ENCODE results near the gene ERVH48-1. TPM values are rescaled to one million over a fixed set of nuclear protein-coding genes. Genes with fewer than 3 reads are reported as not detected.
A peak's percentile ranks its signal among the peaks of the same experiment; 100 is the strongest.
"Not testable (repeated sequence)": the region's sequence is repeated elsewhere in the genome, so short reads cannot be mapped to it uniquely, and the experiment has no call there.

The ERVH48-1 gene
- total RNA-seq, 1 experiment from 2014 or later: not detected

GRCh38 chr21:42924433-42924751 is 1.0 kb downstream of the ERVH48-1 start:
- Histone ChIP-seq H3K4me3 (no peak overlapping the region), H3K9me3 (no peaks in the 10 kb centered on the region), H3K36me3 (no peaks in the 10 kb centered on the region), H3K27me3 (no peaks in the 10 kb centered on the region)
- DNase-seq: no peak

DNA sequence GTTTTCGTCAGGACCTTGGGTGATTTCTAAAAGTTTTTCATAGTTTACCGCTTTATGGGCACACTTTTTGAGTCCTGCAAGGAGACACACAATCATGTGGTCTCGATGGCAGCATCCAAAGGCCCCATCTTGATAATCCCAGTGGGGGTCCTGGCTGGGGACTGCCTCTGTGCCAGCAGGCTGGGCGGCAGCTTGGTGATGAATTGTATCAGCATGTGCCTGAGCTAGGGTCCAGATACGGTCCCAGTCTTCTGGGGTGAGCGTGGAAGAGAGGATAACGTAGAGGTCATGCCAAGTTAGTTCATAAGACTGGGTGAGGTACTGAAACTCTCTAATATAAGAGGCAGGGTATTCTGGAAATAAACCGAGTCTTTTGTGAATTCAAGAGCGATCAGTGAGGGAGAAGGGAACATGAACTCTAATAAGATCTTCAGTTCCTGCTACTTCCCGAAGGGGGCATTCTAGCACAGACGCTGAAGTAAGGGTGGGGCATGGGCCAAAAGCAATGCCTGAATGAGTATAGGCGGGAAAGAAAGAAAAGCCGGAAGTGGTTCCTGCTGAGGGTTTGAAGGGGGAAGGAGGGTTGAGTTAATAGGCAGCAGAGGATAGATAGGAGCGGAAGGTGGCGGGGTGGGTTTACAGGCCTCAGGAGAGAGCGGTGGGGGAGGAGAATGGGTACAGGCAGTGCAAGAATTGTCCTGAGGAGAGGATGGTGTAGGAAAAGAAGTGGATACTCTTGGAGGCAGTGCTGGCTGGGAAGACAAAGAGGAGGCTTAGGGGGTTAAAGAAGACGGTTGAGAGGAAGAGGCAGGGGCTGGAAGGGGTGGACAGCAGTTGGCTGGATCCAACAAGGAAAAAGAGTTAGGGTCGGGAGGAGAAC is 1.6 kb downstream of the ERVH48-1 start:
- H3K4me3 ChIP-seq: no peak overlapping the region
- no peaks in the 10 kb centered on the region for H3K36me3 ChIP-seq
- no peaks in the 10 kb centered on the region for H3K27me3 ChIP-seq
- peak; percentile 86 for DNase-seq
- no peaks in the 10 kb centered on the region for H3K9me3 ChIP-seq

GRCh38 chr21:42922918-42923317 is 2.5 kb downstream of the ERVH48-1 start:
- Histone ChIP-seq H3K36me3 (no peaks in the 10 kb centered on the region), H3K9me3 (no peaks in the 10 kb centered on the region), H3K27me3 (no peaks in the 10 kb centered on the region), H3K4me3 (no peak overlapping the region)
- DNase-seq: no peak

DNA sequence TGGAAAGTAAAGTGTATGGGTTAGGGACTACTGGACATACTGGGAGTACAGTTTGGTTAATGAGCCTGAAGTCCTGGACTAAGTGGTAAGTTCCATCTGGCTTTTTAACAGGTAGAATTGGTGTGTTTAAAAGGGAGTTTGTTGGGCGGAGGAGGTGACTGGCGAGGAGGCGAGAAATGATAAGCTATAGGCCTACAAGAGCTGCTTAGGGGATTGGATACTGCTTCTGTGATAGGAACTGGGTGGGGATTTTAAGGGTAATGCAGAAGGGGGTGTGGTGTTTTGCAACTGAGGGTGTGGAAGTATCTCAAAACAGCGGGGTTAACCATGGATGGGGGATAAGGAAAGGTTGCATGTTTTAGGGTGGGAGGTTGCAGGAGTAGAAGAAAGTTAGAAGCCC is 3.5 kb downstream of the ERVH48-1 start:
- H3K4me3 ChIP-seq: no peak overlapping the region
- H3K36me3 ChIP-seq: no peaks in the 10 kb centered on the region
- no peaks in the 10 kb centered on the region for H3K27me3 ChIP-seq
- no peaks in the 10 kb centered on the region for H3K9me3 ChIP-seq
- DNase-seq: no peak

DNA sequence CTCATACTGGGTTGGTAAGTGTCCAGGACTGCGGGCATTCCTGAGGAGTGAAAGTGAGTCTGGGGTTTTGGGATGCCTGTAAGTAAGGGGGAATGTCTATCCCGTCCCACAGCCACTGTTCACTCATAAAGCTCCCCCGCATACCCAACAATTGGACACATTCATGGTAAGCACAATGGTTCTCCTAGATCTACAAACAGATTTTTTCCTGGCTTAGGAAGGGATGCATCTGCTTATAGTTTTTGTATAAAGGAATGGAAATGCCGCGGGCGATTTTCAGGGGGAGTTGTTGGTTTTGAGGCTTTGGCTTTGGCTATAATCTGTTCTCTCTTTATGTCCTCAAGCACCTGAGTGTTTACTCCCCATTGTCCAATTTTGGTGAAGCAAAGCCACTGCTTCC is 7.1 kb downstream of the ERVH48-1 start:
- peaks cover 6% of the 10 kb centered on the region for H3K36me3 ChIP-seq
- H3K27me3 ChIP-seq: no peaks in the 10 kb centered on the region
- no peak overlapping the region for H3K4me3 ChIP-seq
- H3K9me3 ChIP-seq: no peaks in the 10 kb centered on the region
- no peak for DNase-seq

DNA sequence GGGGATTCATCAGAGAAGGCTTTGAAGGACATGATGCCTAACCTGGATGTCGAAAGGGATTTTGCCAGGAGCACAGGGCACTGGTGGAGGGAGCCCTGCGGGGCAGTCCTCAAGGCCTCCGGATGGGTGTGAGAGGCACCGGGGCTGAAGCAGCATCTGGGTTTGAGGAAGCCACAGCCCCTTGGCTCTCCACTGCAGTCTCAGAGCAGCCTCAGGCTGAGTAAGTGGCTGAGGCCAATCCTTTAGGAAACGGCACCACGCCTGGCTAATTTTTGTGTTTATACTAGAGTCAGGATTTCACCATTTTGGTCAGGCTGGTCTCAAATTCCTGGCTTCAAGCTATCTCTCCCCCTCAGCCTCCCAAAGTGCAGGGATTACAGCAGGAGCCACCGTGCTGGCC is 12.0 kb downstream of the ERVH48-1 start:
- H3K27me3 ChIP-seq: no peaks in the 10 kb centered on the region
- H3K36me3 ChIP-seq: peaks cover 34% of the 10 kb centered on the region
- DNase-seq: peak; percentile 86
- H3K9me3 ChIP-seq: no peaks in the 10 kb centered on the region
- H3K4me3 ChIP-seq: no peak overlapping the region

DNA sequence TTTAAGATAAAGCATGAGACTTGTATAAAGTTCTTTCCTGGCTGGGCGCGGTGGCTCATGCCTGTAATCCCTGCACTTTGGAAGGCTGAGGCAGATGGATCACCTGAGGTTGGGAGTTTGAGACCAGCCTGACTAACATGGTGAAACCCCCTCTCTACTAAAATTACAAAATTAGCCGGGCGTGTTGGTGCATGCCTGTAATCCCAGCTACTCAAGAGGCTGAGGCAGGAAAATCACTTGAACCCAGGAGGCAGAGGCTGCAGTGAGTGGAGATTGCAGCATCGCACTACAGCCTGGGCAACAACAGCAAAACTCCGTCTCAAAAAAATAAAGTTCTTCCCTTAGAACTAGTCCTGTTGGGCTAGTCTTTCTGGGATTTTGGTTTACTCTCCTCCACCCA is 13.5 kb downstream of the ERVH48-1 start:
- not testable (repeated sequence) for DNase-seq, H3K27me3 ChIP-seq, H3K4me3 ChIP-seq, H3K9me3 ChIP-seq
- H3K36me3 ChIP-seq: peaks cover 46% of the 10 kb centered on the region

DNA sequence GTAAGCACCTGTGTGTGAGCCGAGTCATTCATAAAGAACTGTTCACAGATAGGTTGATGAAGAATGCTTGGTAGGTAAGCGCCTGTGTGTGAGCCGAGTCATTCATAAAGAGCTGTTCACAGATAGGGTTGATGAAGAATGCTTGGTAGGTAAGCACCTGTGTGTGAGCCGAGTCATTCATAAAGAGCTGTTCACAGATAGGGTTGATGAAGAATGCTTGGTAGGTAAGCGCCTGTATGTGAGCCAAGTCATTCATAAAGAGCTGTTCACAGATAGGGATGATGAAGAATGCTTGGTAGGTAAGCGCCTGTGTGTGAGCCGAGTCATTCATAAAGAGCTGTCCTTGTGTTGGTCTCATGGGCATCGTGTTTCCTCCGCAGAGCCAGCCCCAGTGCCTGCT is 16.9 kb downstream of the ERVH48-1 start:
- H3K36me3 ChIP-seq: peaks cover 73% of the 10 kb centered on the region
- DNase-seq, H3K9me3 ChIP-seq, H3K4me3 ChIP-seq, H3K27me3 ChIP-seq: not testable (repeated sequence)

DNA sequence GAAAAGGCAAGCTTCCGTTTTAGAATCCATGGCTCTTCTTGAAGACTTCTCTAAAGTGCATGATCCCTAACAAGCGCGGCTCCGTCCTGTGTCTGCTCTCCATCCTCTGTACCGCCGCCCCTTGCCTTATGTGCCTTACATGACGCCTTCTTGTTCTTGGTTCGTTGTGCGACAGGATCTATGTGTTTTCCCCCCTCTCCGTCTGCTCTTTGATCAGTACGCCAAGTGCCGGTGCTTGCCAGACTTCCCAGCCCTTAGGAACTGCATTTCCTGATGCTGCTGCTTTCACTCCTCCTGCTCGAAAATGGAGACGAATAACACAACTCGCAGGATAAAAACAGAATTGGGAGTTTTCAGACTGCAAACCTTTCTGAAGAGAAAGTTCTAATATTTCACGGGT is 19.2 kb downstream of the ERVH48-1 start:
- Histone ChIP-seq H3K36me3 (peaks cover 83% of the 10 kb centered on the region), H3K27me3 (no peaks in the 10 kb centered on the region), H3K4me3 (no peak overlapping the region), H3K9me3 (no peaks in the 10 kb centered on the region)
- no peak for DNase-seq

GRCh38 chr21:42905195-42905594 is 20.2 kb downstream of the ERVH48-1 start:
- Histone ChIP-seq H3K36me3 (peaks cover 88% of the 10 kb centered on the region), H3K4me3 (no peak overlapping the region), H3K9me3 (no peaks in the 10 kb centered on the region), H3K27me3 (no peaks in the 10 kb centered on the region)
- DNase-seq: no peak

DNA sequence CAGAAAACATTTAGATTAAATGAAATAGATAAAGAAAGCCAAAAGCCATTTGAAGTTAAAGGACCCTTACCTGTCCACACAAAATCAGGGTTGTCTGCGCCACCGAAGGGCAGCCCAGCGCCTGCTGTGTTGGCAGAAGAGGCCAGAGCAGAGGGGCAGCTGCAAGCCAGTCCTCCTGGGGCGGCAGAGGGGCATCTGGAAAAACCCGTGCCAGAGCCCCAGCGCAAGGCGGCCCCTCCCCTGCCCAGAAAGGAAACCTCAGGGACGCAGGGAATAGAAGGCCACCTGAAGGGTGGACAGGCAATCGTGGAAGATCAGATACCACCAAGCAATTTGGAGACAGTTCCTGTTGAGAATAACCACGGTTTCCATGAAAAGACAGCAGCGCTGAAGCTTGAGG is 21.6 kb downstream of the ERVH48-1 start:
- no peak for DNase-seq
- Histone ChIP-seq H3K36me3 (peaks cover 86% of the 10 kb centered on the region), H3K9me3 (no peaks in the 10 kb centered on the region), H3K4me3 (no peak overlapping the region), H3K27me3 (no peaks in the 10 kb centered on the region)

DNA sequence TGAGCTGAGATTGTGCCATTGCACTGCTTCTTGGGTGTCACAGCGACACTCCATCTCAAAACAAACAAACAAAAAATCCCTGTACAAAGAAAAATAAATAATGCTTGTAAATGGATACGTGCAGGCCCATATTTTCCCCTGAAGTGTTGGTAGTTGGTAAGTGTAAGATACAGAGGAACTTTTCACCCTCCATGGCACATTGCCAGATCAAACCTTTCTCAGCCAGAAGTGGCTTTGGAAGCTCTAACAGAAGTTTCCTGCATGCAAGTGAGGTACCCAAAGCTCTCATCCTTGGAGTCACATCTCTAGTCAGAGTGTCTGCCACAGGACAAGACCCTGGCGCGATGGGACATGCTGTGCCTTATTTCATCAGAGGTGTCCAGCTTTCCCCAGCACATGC is 25.0 kb downstream of the ERVH48-1 start:
- no peak overlapping the region for H3K4me3 ChIP-seq
- DNase-seq: no peak
- no peaks in the 10 kb centered on the region for H3K27me3 ChIP-seq
- no peaks in the 10 kb centered on the region for H3K9me3 ChIP-seq
- H3K36me3 ChIP-seq: peaks cover 84% of the 10 kb centered on the region

GRCh38 chr21:42892931-42893755 is 32.3 kb downstream of the ERVH48-1 start, which contains the start of gene NDUFV3:
TSS of gene NDUFV3 (plus strand) at chr21:42893309. CDS start at chr21:42893334, 25 bp downstream.
- H3K36me3 ChIP-seq: peaks cover 28% of the 10 kb centered on the region
- H3K4me3 ChIP-seq: peak within 1 kb of the TSS; percentile 89
- no peaks in the 10 kb centered on the region for H3K27me3 ChIP-seq
- DNase-seq: peak; percentile 99
- H3K9me3 ChIP-seq: no peaks in the 10 kb centered on the region

GRCh38 chr21:42892582-42892930 is 32.9 kb downstream of the ERVH48-1 start:
- Histone ChIP-seq H3K27me3 (no peaks in the 10 kb centered on the region), H3K4me3 (peak overlapping the region; percentile 89), H3K9me3 (no peaks in the 10 kb centered on the region), H3K36me3 (peaks cover 22% of the 10 kb centered on the region)
- DNase-seq: no peak

- Histone ChIP-seq H3K9me3 (no peaks in the 10 kb centered on the region; the same call in 1 of the 2 replicates), H3K27me3 (no peaks in the 10 kb centered on the region), H3K4me3 (no peak overlapping the region), H3K36me3 (no peaks in the 10 kb centered on the region)
- no peak for DNase-seq
Measured at GRCh38 chr21:42887326-42887725, 38.1 kb downstream of the ERVH48-1 start.

- peaks cover 10% of the 10 kb centered on the region for H3K36me3 ChIP-seq
- H3K4me3 ChIP-seq: no peak overlapping the region
- peaks cover 5% of the 10 kb centered on the region for H3K9me3 ChIP-seq
- no peak for DNase-seq
- no peaks in the 10 kb centered on the region for H3K27me3 ChIP-seq
Measured at GRCh38 chr21:42883921-42884320, 41.5 kb downstream of the ERVH48-1 start.

- Histone ChIP-seq H3K4me3 (peak overlapping the region; percentile 98), H3K9me3 (peaks cover 5% of the 10 kb centered on the region), H3K27me3 (no peaks in the 10 kb centered on the region), H3K36me3 (peaks cover 29% of the 10 kb centered on the region)
- DNase-seq: no peak
Measured at GRCh38 chr21:42880352-42880751, 45.1 kb downstream of the ERVH48-1 start.
